Right cardiac atrium (tissue), 5 donors: Measurements from ENCODE around the gene IGF1R. TPM values are rescaled to one million over a fixed set of nuclear protein-coding genes. Genes with fewer than 3 reads are reported as not detected.

ENCODE experiments used
- ATAC-seq, 2 donors: fragments of 200-7000 bp; cut with Tn5 transposase; one replicate each; pipeline versions ENCODE4 v1.8.0 to v1.9.1; 2020; ENCODE audit warnings: moderate library complexity in 2 of 2, mild to moderate bottlenecking in 1 of 2
- DNase-seq, 3 donors: peaks; one replicate each; pipeline ENCODE4 v3.0.0-alpha.2; 2020
- H3K27ac ChIP-seq: one replicate; pipeline ENCODE4 v1.5.1; 2013; ENCODE audit warnings: mild to moderate bottlenecking, low read length, control low read depth, moderate library complexity
- H3K27me3 ChIP-seq: one replicate; pipeline ENCODE4 v1.6.1; 2013; ENCODE audit not compliant: control insufficient read depth, insufficient read depth
- H3K4me1 ChIP-seq: one replicate; pipeline ENCODE4 v1.6.1; 2013; ENCODE audit warnings: low read length; ENCODE audit not compliant: control insufficient read depth, insufficient read depth
- H3K4me3 ChIP-seq: one replicate; pipeline ENCODE4 v1.5.1; 2013; ENCODE audit warnings: low read length, control low read depth
- H3K9me3 ChIP-seq: one replicate; pipeline ENCODE4 v1.6.1; 2013; ENCODE audit warnings: low read length; ENCODE audit not compliant: control insufficient read depth
- WGBS: extraction: QIAGEN DNeasy Blood & Tissue Kit; methylation state at CpG from one replicate; pipeline ENCODE4 v1.1.7; 2013; 5-methylcytosine and 5-hydroxymethylcytosine counted together
- intact Hi-C, 4 donors: fragments of 100-400 bp; cut with DNase I; formaldehyde crosslinking; loops; one replicate each; pipeline versions ENCODE4 v1.11.0 to v1.14.0; 2022 to 2023
- polyA plus RNA-seq: library from polyadenylated mRNA; stranded (reverse); fragments of 200-250 nt; gene quantifications from one replicate; pipeline ENCODE4 v1.2.3, GENCODE V29; 2013
- total RNA-seq, 4 donors: library from RNA; stranded (reverse); fragmentation: NEBNext Ultra II Directional; extraction: Animal tissue kit (Norgen Biotek cat#: 25700); gene quantifications; one replicate each; pipeline ENCODE4 v1.2.1, GENCODE V29; 2021
- donor health status: healthy with polysubstance abuse.
- donor health status: DM: no; HTN: yes; CAD: no.
- donor health status: DM: no; HTN: no; CAD: no.
- donor health status: DM: no; HTN: yes; CAD: no; lungs with severe emphysema.
- donor health status: DM: yes; HTN: yes; CAD: no.

The IGF1R gene
- total and polyA plus RNA-seq, 5 donors = 9.0 to 52.3 (median 34.4) TPM

DNA sequence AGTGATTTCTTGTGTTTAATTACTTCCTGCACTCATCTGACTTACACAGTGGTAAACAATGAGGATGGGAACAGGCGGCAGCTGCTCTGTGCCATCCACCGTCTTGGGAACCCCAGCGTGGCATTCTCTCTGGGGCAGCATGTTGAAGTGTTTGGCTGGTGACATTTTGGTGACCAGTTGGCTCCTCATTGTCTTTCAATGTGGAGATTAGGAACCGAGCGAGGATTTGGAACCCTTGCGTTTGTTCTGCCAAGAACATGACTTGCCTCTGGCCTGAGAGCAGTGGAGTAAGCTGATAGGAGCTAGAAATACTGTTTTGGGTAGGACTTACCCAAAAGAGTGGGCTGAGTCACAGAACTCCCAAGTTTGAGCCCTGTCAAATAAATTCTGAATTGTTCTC is 88.8 kb downstream of the IGF1R start:
- intact Hi-C loops = no loop called here
- ATAC-seq (peak in 1 of 2 donors; percentile 43), DNase-seq (no peak)
- H3K4me1 ChIP-seq = peaks cover 18% of the 10 kb centered on the region
- no peak overlapping the region for H3K27ac ChIP-seq
- no peak overlapping the region for H3K4me3 ChIP-seq
- no peaks in the 10 kb centered on the region for H3K9me3 ChIP-seq
- 70% methylated on average over 6 of the region's 6 CpGs for WGBS
- H3K27me3 ChIP-seq = no peaks in the 10 kb centered on the region

DNA sequence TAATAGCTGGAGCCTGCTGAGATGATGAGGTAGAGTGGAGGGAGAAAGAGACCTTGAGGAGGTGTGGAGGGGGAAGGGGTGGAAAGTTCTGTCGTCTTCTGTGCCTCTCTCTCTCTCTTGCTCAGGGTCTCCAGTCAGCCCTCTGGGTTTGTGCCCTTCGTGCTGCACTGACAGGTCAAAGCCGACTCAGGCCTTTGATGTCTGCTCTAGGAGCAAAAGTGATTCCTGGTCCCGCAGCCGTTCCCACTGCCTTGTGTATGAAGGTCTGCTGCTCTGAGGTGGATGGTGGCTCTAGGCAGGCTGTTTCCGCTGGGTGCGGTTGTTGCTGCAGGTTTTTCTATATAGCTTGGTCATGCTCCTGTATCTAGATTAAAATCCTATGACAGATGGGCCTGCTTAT is 89.4 kb downstream of the IGF1R start:
- Histone ChIP-seq H3K9me3 (no peaks in the 10 kb centered on the region), H3K4me1 (peaks cover 16% of the 10 kb centered on the region), H3K27ac (no peak overlapping the region), H3K4me3 (no peak overlapping the region), H3K27me3 (no peaks in the 10 kb centered on the region)
- 81% methylated on average over 7 of the region's 7 CpGs for whole genome bisulfite sequencing
- no peak for DNase-seq
- no peak for ATAC-seq
- intact Hi-C loops = no loop called here

DNA sequence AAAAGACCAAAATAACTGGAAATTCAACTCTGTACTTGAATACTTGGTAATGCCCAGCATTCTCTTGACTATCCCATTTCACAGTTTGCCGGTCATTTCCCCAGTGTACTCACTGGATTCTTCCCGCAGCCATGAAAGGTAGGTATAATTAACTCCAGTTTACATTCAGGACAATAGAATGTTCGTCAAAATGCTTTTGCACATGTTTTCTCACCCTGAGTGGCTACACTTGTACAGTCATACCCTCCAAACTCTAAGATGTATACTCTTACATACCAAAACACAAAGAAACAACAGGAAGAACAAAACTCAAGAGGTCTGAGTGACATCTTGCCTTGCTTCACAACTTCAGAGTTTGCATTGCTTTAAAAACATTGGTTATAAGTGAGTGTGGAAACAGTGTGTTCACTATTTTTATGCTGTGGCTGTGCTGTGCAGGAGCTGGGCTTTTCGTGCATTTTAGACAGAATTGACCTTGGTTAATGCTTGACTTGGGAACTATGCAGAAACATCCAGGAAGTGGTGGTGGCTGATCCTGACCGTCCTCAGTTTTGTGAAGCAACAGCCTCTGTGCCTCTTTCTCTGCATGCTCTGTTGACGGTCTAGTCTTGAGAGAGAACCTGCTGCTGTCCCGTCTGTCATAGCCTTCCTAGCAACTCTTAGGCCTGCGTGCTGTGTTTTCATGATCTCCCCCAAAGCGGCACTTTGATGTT is 90.5 kb downstream of the IGF1R start:
- intact Hi-C loops = no loop called here
- ATAC-seq (no peak), DNase-seq (no peak)
- H3K27ac ChIP-seq = no peak overlapping the region
- no peaks in the 10 kb centered on the region for H3K9me3 ChIP-seq
- H3K4me3 ChIP-seq = no peak overlapping the region
- H3K27me3 ChIP-seq = no peaks in the 10 kb centered on the region
- 83% methylated on average over 9 of the region's 9 CpGs for WGBS
- H3K4me1 ChIP-seq = peaks cover 19% of the 10 kb centered on the region

DNA sequence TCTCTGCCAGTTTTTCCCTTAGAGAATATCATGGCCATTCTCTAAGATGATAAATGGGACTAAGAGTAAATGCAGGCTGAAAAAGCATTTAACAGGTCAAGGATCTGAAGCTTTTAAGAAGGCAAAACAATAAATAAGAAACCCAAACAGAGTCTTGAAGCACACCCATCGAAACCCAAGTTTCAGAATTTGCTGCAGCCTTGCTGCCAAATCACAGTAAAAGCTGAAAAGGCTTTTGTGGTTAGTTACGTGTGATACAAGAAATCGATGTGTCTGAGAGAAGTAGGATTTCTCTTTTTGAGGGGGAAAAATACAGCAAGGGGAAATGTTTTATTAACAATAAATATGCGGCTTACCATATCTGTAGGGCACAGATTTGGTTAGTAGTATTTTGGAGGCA is 92.0 kb downstream of the IGF1R start:
- Histone ChIP-seq H3K4me1 (peaks cover 19% of the 10 kb centered on the region), H3K4me3 (no peak overlapping the region), H3K9me3 (no peaks in the 10 kb centered on the region), H3K27ac (no peak overlapping the region), H3K27me3 (no peaks in the 10 kb centered on the region)
- DNase-seq (no peak), ATAC-seq (no peak)
- 83% methylated on average over 4 of the region's 4 CpGs for WGBS
- intact Hi-C loops = no loop called here

DNA sequence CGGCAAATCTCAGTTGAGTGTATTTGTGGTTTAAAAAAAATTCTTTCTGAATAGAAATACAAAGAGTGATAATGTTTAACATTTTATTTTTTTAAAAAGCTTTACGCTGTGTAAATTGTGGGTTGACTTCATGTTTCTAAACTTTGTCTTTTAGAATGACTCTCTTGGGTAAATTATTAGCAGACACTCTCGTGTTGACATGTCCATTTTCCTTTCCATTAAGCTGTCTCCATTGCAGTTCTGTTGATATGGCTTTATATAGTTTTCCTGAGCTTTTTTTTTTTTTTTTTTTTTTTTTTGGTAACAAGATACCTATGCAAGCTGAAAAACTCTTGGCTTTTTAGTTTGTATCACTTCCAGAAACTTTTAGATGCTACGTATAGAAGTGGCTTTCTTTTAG is 92.6 kb downstream of the IGF1R start:
- DNase-seq (no peak), ATAC-seq (no peak)
- H3K27ac ChIP-seq = no peak overlapping the region
- H3K4me1 ChIP-seq = peaks cover 19% of the 10 kb centered on the region
- intact Hi-C loops = no loop called here
- H3K4me3 ChIP-seq = no peak overlapping the region
- no peaks in the 10 kb centered on the region for H3K27me3 ChIP-seq
- H3K9me3 ChIP-seq = no peaks in the 10 kb centered on the region
- 93% methylated on average over 4 of the region's 4 CpGs for WGBS

DNA sequence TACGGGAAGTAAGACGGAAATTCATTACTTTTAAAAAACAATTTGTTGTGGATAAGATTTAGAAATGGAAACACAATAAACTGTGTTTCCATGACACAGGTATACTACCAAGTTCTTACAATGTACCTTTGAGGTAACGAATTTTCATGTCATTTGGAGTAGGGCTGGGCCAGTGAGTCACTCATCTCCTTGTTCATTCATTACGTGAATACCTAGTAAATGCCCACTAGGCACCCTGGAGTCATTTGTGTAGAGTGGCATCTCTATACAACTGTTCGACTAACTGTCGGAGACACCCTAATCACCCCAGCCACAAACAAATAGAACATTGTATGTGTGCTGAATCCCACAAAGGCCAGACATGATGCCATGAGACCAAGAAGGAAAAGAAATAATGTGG is 94.8 kb downstream of the IGF1R start:
- DNase-seq (no peak), ATAC-seq (no peak)
- no peaks in the 10 kb centered on the region for H3K9me3 ChIP-seq
- intact Hi-C loops = no loop called here
- H3K4me3 ChIP-seq = no peak overlapping the region
- H3K27ac ChIP-seq = no peak overlapping the region
- peaks cover 19% of the 10 kb centered on the region for H3K4me1 ChIP-seq
- no peaks in the 10 kb centered on the region for H3K27me3 ChIP-seq
- 91% methylated on average over 6 of the region's 6 CpGs for WGBS

DNA sequence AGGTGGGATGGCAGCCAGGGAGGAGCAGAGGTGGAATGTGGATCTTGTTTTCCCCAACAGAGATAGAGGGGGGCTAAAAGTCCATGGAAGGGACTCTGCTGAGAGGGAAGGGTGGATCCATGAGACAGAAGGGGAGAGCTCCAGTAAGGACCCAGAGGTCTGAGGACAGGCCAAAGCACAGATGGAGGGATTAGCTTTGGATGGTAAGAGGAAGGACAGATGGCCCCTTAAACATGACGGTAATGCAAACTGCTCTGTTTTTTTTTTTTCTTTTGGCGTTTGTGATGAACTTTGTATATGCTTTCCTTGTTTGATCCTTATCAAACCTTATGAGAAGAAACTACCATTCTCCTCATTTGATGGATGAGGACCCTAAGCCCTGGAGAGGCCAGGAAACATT is 96.2 kb downstream of the IGF1R start:
- intact Hi-C loops = no loop called here
- H3K27me3 ChIP-seq = no peaks in the 10 kb centered on the region
- H3K4me3 ChIP-seq = no peak overlapping the region
- 63% methylated on average over 2 of the region's 2 CpGs for WGBS
- H3K27ac ChIP-seq = no peak overlapping the region
- peaks cover 18% of the 10 kb centered on the region for H3K4me1 ChIP-seq
- DNase-seq (no peak), ATAC-seq (no peak)
- H3K9me3 ChIP-seq = no peaks in the 10 kb centered on the region

DNA sequence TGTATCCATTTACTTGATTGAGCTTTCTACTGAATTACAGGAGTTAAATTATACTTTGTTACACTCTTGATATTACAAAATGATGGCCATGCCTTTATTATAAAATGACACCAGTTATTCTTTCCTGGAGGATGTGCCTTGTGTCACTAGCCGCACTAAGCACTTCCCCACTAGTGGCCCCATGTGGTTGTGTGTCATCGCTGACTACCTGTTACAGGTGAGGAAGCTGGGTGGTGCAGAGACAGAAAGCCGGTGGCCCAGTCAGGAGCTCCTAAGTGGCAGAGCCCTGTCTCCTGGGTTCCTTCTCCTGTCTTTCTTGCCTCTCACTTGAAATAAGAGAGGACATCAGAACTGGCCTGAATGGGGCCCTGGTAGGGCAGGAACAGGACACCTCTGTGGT is 96.8 kb downstream of the IGF1R start:
- no peaks in the 10 kb centered on the region for H3K27me3 ChIP-seq
- no peaks in the 10 kb centered on the region for H3K9me3 ChIP-seq
- WGBS = 66% methylated on average over 3 of the region's 3 CpGs
- DNase-seq (no peak), ATAC-seq (no peak)
- H3K27ac ChIP-seq = no peak overlapping the region
- H3K4me1 ChIP-seq = peaks cover 18% of the 10 kb centered on the region
- intact Hi-C loops = no loop called here
- H3K4me3 ChIP-seq = no peak overlapping the region

DNA sequence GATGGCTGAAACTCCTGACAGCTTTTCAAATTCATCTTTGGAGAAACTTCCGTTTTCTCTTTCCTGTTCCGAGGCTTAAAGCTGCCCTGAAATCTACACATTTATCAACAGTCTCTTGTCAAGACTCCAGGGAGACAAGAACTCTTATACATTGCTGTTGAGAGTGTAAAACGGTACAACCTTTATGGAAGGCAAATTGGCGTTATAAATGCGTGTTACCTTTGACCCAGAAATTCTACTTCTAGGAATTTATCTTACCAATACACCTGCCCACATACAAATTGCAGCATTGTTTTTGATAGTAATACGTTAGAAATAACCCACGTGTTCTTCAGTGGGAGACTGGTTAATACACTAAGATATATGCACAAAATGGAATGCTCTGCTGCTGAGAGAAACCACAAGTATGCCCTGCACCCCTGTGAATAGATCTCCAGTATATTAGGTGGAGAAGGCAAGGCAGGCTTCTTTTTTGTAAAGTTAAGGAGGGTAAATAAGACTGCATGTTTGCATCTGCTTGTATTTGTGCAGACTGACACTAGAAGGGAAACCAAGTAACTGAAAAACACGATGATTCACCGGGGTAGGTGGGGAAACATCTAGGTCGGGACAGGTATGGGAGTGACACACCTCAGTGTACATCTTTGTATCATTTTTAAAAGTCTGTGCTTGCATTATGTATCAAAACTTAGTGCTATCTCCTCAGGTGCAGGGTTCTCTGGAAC is 97.5 kb downstream of the IGF1R start:
- ATAC-seq = no peak
- Histone ChIP-seq H3K27me3 (no peaks in the 10 kb centered on the region), H3K27ac (no peak overlapping the region), H3K4me3 (no peak overlapping the region), H3K4me1 (peaks cover 18% of the 10 kb centered on the region), H3K9me3 (no peaks in the 10 kb centered on the region)
- WGBS = 72% methylated on average over 10 of the region's 10 CpGs
- intact Hi-C loops = no loop called here
- no peak for DNase-seq

DNA sequence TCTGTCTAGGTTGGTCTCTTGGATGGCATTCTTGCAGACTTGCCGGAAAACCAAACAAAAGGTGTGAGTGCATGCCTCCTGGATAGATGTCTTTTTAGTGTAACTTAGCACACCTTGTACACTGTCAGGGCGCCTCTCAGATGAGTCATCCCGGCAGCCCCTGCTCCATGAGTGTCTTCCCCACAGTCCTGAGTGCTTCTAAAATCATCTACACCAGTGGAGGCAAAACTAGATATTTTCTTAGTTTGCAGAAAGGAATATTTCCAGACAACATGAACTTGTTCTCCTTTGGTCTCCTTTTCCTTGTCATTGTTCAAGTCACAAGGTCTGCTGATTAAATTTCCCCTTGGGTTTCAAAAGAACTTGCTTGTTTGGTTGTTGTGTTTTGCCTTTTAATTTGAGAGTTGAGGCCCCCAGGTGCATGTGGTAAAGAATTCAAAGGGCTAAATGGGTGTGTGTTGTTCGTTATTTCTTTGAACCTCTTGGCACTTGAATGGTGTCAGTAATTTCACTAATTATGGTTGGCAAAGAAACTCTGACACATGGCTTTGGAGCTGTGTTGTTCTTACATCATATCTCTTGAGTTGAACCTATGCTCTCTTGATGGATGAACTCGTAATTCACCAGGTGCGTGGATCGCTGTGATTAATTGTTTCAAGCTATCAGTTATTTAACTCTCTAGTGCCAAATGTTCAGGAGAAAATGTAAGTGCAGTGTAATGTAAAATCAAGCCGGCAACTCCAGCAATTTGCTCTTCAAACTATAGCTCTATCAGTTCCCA is 98.2 kb downstream of the IGF1R start:
- intact Hi-C loops = no loop called here
- H3K27me3 ChIP-seq = no peaks in the 10 kb centered on the region
- peaks cover 18% of the 10 kb centered on the region for H3K4me1 ChIP-seq
- H3K27ac ChIP-seq = no peak overlapping the region
- DNase-seq (no peak), ATAC-seq (peak in 1 of 2 donors; percentile 54)
- H3K4me3 ChIP-seq = no peak overlapping the region
- H3K9me3 ChIP-seq = no peaks in the 10 kb centered on the region
- WGBS = 83% methylated on average over 8 of the region's 8 CpGs

DNA sequence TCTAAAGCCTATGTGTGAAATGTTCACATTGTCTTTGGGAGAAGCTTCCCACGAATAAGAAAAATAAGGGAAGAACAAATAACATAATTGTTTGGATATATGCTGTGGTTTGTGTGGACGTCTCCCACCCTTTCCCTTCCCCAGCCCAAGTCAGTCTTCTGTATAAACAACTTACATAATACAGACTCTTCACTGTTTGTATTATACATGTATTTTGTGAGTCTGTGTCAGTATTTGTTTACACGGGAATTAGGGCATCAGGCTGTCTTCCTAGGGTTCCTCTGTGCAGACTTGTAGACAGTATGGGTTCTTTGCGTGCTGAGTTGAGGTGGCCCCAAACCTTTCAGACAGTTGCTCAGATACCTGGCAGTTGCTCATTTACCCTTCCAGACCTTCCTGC is 103.4 kb downstream of the IGF1R start:
- Histone ChIP-seq H3K27me3 (no peaks in the 10 kb centered on the region), H3K4me3 (no peak overlapping the region), H3K9me3 (no peaks in the 10 kb centered on the region), H3K27ac (no peak overlapping the region), H3K4me1 (peaks cover 3% of the 10 kb centered on the region)
- 76% methylated on average over 4 of the region's 4 CpGs for WGBS
- ATAC-seq = no peak
- intact Hi-C loops = no loop called here
- DNase-seq = no peak
